Measurements from ENCODE around the gene WDR88.
"Not testable (repeated sequence)": the region's sequence is repeated elsewhere in the genome, so short reads cannot be mapped to it uniquely, and the experiment has no call there.

Gene WDR88

GRCh38 chr19:33132425-33132824 is 511 bp downstream of the WDR88 start:
- H3K9me3 ChIP-seq (ENCODE audit: insufficient read depth, low read depth, low read length): no peaks in the 10 kb centered on the region
- peaks cover 17% of the 10 kb centered on the region; the same call in 1 of the 2 replicates for H3K36me3 ChIP-seq (ENCODE audit: insufficient read depth, low read depth, low read length)
- no peak overlapping the region for H3K9ac ChIP-seq (ENCODE audit: low read depth, low read length)
- H3K4me3 ChIP-seq (ENCODE audit: low read length): no peak overlapping the region
- H3K27me3 ChIP-seq (ENCODE audit: insufficient read depth, low read length): no peaks in the 10 kb centered on the region
- H3K27ac ChIP-seq (ENCODE audit: low read length): no peak overlapping the region
- no peaks in the 10 kb centered on the region for H3K4me1 ChIP-seq (ENCODE audit: insufficient read depth, low read length)

- Histone ChIP-seq H3K27ac (ENCODE audit: low read length) (no peak overlapping the region), H3K27me3 (ENCODE audit: insufficient read depth, low read length) (no peaks in the 10 kb centered on the region), H3K9ac (ENCODE audit: low read depth, low read length) (no peak overlapping the region), H3K4me3 (ENCODE audit: low read length) (no peak overlapping the region), H3K4me1 (ENCODE audit: insufficient read depth, low read length) (no peaks in the 10 kb centered on the region), H3K9me3 (ENCODE audit: insufficient read depth, low read depth, low read length) (no peaks in the 10 kb centered on the region), H3K36me3 (ENCODE audit: insufficient read depth, low read depth, low read length) (peaks cover 11% of the 10 kb centered on the region; the same call in 1 of the 2 replicates)
Measured at GRCh38 chr19:33133438-33134031, 1.6 kb downstream of the WDR88 start.

GRCh38 chr19:33134571-33135041 is 2.7 kb downstream of the WDR88 start:
- H3K4me1 ChIP-seq (ENCODE audit: insufficient read depth, low read length): peaks cover 5% of the 10 kb centered on the region; the same call in 1 of the 2 replicates
- H3K9me3 ChIP-seq (ENCODE audit: insufficient read depth, low read depth, low read length): no peaks in the 10 kb centered on the region
- H3K9ac ChIP-seq (ENCODE audit: low read depth, low read length): no peak overlapping the region
- H3K36me3 ChIP-seq (ENCODE audit: insufficient read depth, low read depth, low read length): peaks cover 8% of the 10 kb centered on the region; the same call in 1 of the 2 replicates
- H3K4me3 ChIP-seq (ENCODE audit: low read length): peak overlapping the region; percentile 26; the same call in 1 of the 2 replicates
- no peak overlapping the region for H3K27ac ChIP-seq (ENCODE audit: low read length)
- H3K27me3 ChIP-seq (ENCODE audit: insufficient read depth, low read length): no peaks in the 10 kb centered on the region

GRCh38 chr19:33139165-33139564 is 7.3 kb downstream of the WDR88 start:
- no peak overlapping the region for H3K4me3 ChIP-seq (ENCODE audit: low read length)
- H3K27me3 ChIP-seq (ENCODE audit: insufficient read depth, low read length): no peaks in the 10 kb centered on the region
- H3K9me3 ChIP-seq (ENCODE audit: insufficient read depth, low read depth, low read length): no peaks in the 10 kb centered on the region
- H3K4me1 ChIP-seq (ENCODE audit: insufficient read depth, low read length): peaks cover 6% of the 10 kb centered on the region; the same call in 1 of the 2 replicates
- H3K9ac ChIP-seq (ENCODE audit: low read depth, low read length): no peak overlapping the region; the same call in 1 of the 2 replicates
- H3K36me3 ChIP-seq (ENCODE audit: insufficient read depth, low read depth, low read length): no peaks in the 10 kb centered on the region
- no peak overlapping the region for H3K27ac ChIP-seq (ENCODE audit: low read length)

GRCh38 chr19:33143897-33144405 is 12.0 kb downstream of the WDR88 start:
- Histone ChIP-seq H3K36me3 (ENCODE audit: insufficient read depth, low read depth, low read length) (no peaks in the 10 kb centered on the region), H3K4me1 (ENCODE audit: insufficient read depth, low read length) (peaks cover 6% of the 10 kb centered on the region; the same call in 1 of the 2 replicates), H3K9me3 (ENCODE audit: insufficient read depth, low read depth, low read length) (no peaks in the 10 kb centered on the region), H3K27ac (ENCODE audit: low read length) (no peak overlapping the region), H3K9ac (ENCODE audit: low read depth, low read length) (no peak overlapping the region), H3K4me3 (ENCODE audit: low read length) (no peak overlapping the region), H3K27me3 (ENCODE audit: insufficient read depth, low read length) (no peaks in the 10 kb centered on the region)

- Histone ChIP-seq H3K27me3 (ENCODE audit: insufficient read depth, low read length) (no peaks in the 10 kb centered on the region), H3K4me1 (ENCODE audit: insufficient read depth, low read length) (no peaks in the 10 kb centered on the region), H3K27ac (ENCODE audit: low read length) (no peak overlapping the region), H3K4me3 (ENCODE audit: low read length) (no peak overlapping the region), H3K9ac (ENCODE audit: low read depth, low read length) (no peak overlapping the region), H3K36me3 (ENCODE audit: insufficient read depth, low read depth, low read length) (no peaks in the 10 kb centered on the region), H3K9me3 (ENCODE audit: insufficient read depth, low read depth, low read length) (no peaks in the 10 kb centered on the region)
Measured at GRCh38 chr19:33146209-33146608, 14.3 kb downstream of the WDR88 start.

- Histone ChIP-seq H3K4me3 (ENCODE audit: low read length) (no peak overlapping the region), H3K9ac (ENCODE audit: low read depth, low read length) (no peak overlapping the region), H3K4me1 (ENCODE audit: insufficient read depth, low read length) (no peaks in the 10 kb centered on the region), H3K27ac (ENCODE audit: low read length) (no peak overlapping the region), H3K9me3 (ENCODE audit: insufficient read depth, low read depth, low read length) (no peaks in the 10 kb centered on the region), H3K36me3 (ENCODE audit: insufficient read depth, low read depth, low read length) (no peaks in the 10 kb centered on the region), H3K27me3 (ENCODE audit: insufficient read depth, low read length) (no peaks in the 10 kb centered on the region)
Measured at GRCh38 chr19:33147538-33147937, 15.6 kb downstream of the WDR88 start.

- no peaks in the 10 kb centered on the region for H3K27me3 ChIP-seq (ENCODE audit: insufficient read depth, low read length)
Measured at GRCh38 chr19:33150852-33151518, 19.1 kb downstream of the WDR88 start.

GRCh38 chr19:33152176-33152575 is 20.3 kb downstream of the WDR88 start:
- no peak overlapping the region for H3K27ac ChIP-seq (ENCODE audit: low read length)
- no peaks in the 10 kb centered on the region for H3K9me3 ChIP-seq (ENCODE audit: insufficient read depth, low read depth, low read length)
- H3K4me3 ChIP-seq (ENCODE audit: low read length): no peak overlapping the region
- H3K27me3 ChIP-seq (ENCODE audit: insufficient read depth, low read length): no peaks in the 10 kb centered on the region
- H3K9ac ChIP-seq (ENCODE audit: low read depth, low read length): no peak overlapping the region
- H3K4me1 ChIP-seq (ENCODE audit: insufficient read depth, low read length): no peaks in the 10 kb centered on the region
- no peaks in the 10 kb centered on the region for H3K36me3 ChIP-seq (ENCODE audit: insufficient read depth, low read depth, low read length)

More at GRCh38 chr19:33150852-33151518, 19.1 kb downstream of the WDR88 start:
- Histone ChIP-seq H3K9ac (ENCODE audit: low read depth, low read length) (no peak overlapping the region), H3K36me3 (ENCODE audit: insufficient read depth, low read depth, low read length) (no peaks in the 10 kb centered on the region), H3K9me3 (ENCODE audit: insufficient read depth, low read depth, low read length) (no peaks in the 10 kb centered on the region), H3K4me3 (ENCODE audit: low read length) (no peak overlapping the region), H3K4me1 (ENCODE audit: insufficient read depth, low read length) (no peaks in the 10 kb centered on the region), H3K27ac (ENCODE audit: low read length) (no peak overlapping the region)

- H3K36me3 ChIP-seq (ENCODE audit: insufficient read depth, low read depth, low read length); H3K9me3 ChIP-seq (ENCODE audit: insufficient read depth, low read depth, low read length); H3K4me1 ChIP-seq (ENCODE audit: insufficient read depth, low read length); H3K9ac ChIP-seq (ENCODE audit: low read depth, low read length); H3K27me3 ChIP-seq (ENCODE audit: insufficient read depth, low read length); H3K27ac ChIP-seq (ENCODE audit: low read length); H3K4me3 ChIP-seq (ENCODE audit: low read length): not testable (repeated sequence)
Measured at GRCh38 chr19:33152625-33153024, 20.7 kb downstream of the WDR88 start.

GRCh38 chr19:33154313-33154712 is 22.4 kb downstream of the WDR88 start:
- H3K9ac ChIP-seq (ENCODE audit: low read depth, low read length); H3K4me3 ChIP-seq (ENCODE audit: low read length); H3K27ac ChIP-seq (ENCODE audit: low read length); H3K9me3 ChIP-seq (ENCODE audit: insufficient read depth, low read depth, low read length); H3K36me3 ChIP-seq (ENCODE audit: insufficient read depth, low read depth, low read length); H3K27me3 ChIP-seq (ENCODE audit: insufficient read depth, low read length); H3K4me1 ChIP-seq (ENCODE audit: insufficient read depth, low read length): not testable (repeated sequence)

GRCh38 chr19:33156334-33156733 is 24.4 kb downstream of the WDR88 start:
- Histone ChIP-seq H3K9me3 (ENCODE audit: insufficient read depth, low read depth, low read length) (no peaks in the 10 kb centered on the region), H3K4me1 (ENCODE audit: insufficient read depth, low read length) (no peaks in the 10 kb centered on the region), H3K27ac (ENCODE audit: low read length) (no peak overlapping the region), H3K9ac (ENCODE audit: low read depth, low read length) (no peak overlapping the region), H3K27me3 (ENCODE audit: insufficient read depth, low read length) (no peaks in the 10 kb centered on the region), H3K4me3 (ENCODE audit: low read length) (no peak overlapping the region), H3K36me3 (ENCODE audit: insufficient read depth, low read depth, low read length) (no peaks in the 10 kb centered on the region)

Data from iPS-20b (cell line).